GM21515 (cell line): ENCODE data around the gene CPA5.
"Not testable (repeated sequence)": the region's sequence is repeated elsewhere in the genome, so short reads cannot be mapped to it uniquely, and the experiment has no call there.

Experiments
- ATAC-seq: cut with Tn5 transposase; IDR thresholded peaks from one replicate; pipeline ENCODE4 v1.9.1; 2021; ENCODE audit not compliant: unreplicated experiment

Gene CPA5

GRCh38 chr7:130374507-130374906 lies 29.9 kb downstream of the CPA5 start:
- no peak for ATAC-seq

GRCh38 chr7:130376461-130376860 lies 31.8 kb downstream of the CPA5 start:
- ATAC-seq, result not testable (repeated sequence)

- ATAC-seq, result no peak
These were observed 32.6 kb downstream of the CPA5 start for GRCh38 chr7:130377178-130377577.

GRCh38 chr7:130379019-130379418 lies 34.4 kb downstream of the CPA5 start:
- no peak for ATAC-seq

- no peak for ATAC-seq
These were observed 34.9 kb downstream of the CPA5 start for GRCh38 chr7:130379532-130379920.

- no peak for ATAC-seq
These were observed 35.6 kb downstream of the CPA5 start, which contains the start of gene CPA1 for GRCh38 chr7:130379921-130380860. CPA1 (plus strand) TSS chr7:130380494; CDS start chr7:130380521, 27 bp downstream.

GRCh38 chr7:130380861-130381455 lies 36.3 kb downstream of the CPA5 start:
- no peak for ATAC-seq

GRCh38 chr7:130381468-130382312 lies 37.1 kb downstream of the CPA5 start:
- no peak for ATAC-seq

GRCh38 chr7:130383187-130383980 lies 38.8 kb downstream of the CPA5 start:
- ATAC-seq, result no peak

- no peak for ATAC-seq
These were observed 39.8 kb downstream of the CPA5 start for GRCh38 chr7:130384371-130384801.

- no peak for ATAC-seq
These were observed 40.4 kb downstream of the CPA5 start for GRCh38 chr7:130384841-130385599.

GRCh38 chr7:130385600-130386066 lies 41.0 kb downstream of the CPA5 start:
- no peak for ATAC-seq

GRCh38 chr7:130386876-130387275 lies 42.3 kb downstream of the CPA5 start:
- ATAC-seq, result no peak

GRCh38 chr7:130387306-130387627 lies 42.7 kb downstream of the CPA5 start:
- ATAC-seq, result no peak

GRCh38 chr7:130387628-130388403 lies 43.2 kb downstream of the CPA5 start:
- ATAC-seq, result no peak

GRCh38 chr7:130388671-130389070 lies 44.1 kb downstream of the CPA5 start:
- no peak for ATAC-seq

GRCh38 chr7:130390486-130390885 lies 45.9 kb downstream of the CPA5 start:
- ATAC-seq, result no peak

GRCh38 chr7:130393101-130393561 lies 48.5 kb downstream of the CPA5 start:
- ATAC-seq, result no peak
